Measurements from ENCODE around the gene GUCY2C.
A peak's percentile ranks its signal among the peaks of the same experiment; 100 is the strongest.

GUCY2C gene

GRCh38 chr12:14664434-14665023, 31.9 kb downstream of the GUCY2C start:
- peaks cover 10% of the 10 kb centered on the region for H3K27me3 ChIP-seq (ENCODE audit: insufficient read depth, low read length, poor library complexity)

GRCh38 chr12:14663002-14663401, 33.4 kb downstream of the GUCY2C start:
- Histone ChIP-seq H3K9me3 (ENCODE audit: insufficient read depth, low read length, severe bottlenecking) (no peaks in the 10 kb centered on the region), H3K4me2 (ENCODE audit: insufficient read depth, low read length) (no peak overlapping the region), H3K9ac (ENCODE audit: low read depth, low read length) (no peak overlapping the region), H3K27me3 (ENCODE audit: insufficient read depth, low read length, poor library complexity) (peaks cover 11% of the 10 kb centered on the region), H3K36me3 (ENCODE audit: insufficient read depth, low read length) (no peaks in the 10 kb centered on the region), H3K4me1 (ENCODE audit: insufficient read depth, low read length) (no peaks in the 10 kb centered on the region), H3K4me3 (ENCODE audit: low read depth in 1 of 2, low read length in 2 of 2) (no peak overlapping the region), H4K20me1 (ENCODE audit: insufficient read depth, low read length) (no peaks in the 10 kb centered on the region), H3K27ac (ENCODE audit: low read length) (no peak overlapping the region), H3K79me2 (ENCODE audit: insufficient read depth, low read length) (no peaks in the 10 kb centered on the region), H2AFZ (ENCODE audit: low read depth, low read length) (no peak overlapping the region)
- DNase-seq (no peak), ATAC-seq (ENCODE audit: insufficient read depth, low read depth) (no peak)
- TF ChIP-seq CTCF (IDR thresholded peaks at IDR 0.05; ENCODE audit: borderline replicate concordance, extremely low read depth, low read length, poor library complexity, severe bottlenecking) (no peak), EZH2 (IDR thresholded peaks at IDR 0.05; ENCODE audit: borderline replicate concordance, low read depth, low read length, severe bottlenecking) (no peak)

More at GRCh38 chr12:14664434-14665023, 31.9 kb downstream of the GUCY2C start:
- H3K9ac ChIP-seq (ENCODE audit: low read depth, low read length): no peak overlapping the region
- H3K9me3 ChIP-seq (ENCODE audit: insufficient read depth, low read length, severe bottlenecking): no peaks in the 10 kb centered on the region
- no peak overlapping the region for H2AFZ ChIP-seq (ENCODE audit: low read depth, low read length)
- H3K4me1 ChIP-seq (ENCODE audit: insufficient read depth, low read length): no peaks in the 10 kb centered on the region
- H3K4me2 ChIP-seq (ENCODE audit: insufficient read depth, low read length): no peak overlapping the region
- TF ChIP-seq CTCF (IDR thresholded peaks at IDR 0.05; ENCODE audit: borderline replicate concordance, extremely low read depth, low read length, poor library complexity, severe bottlenecking) (peak; percentile 75), EZH2 (IDR thresholded peaks at IDR 0.05; ENCODE audit: borderline replicate concordance, low read depth, low read length, severe bottlenecking) (no peak)
- H3K27ac ChIP-seq (ENCODE audit: low read length): no peak overlapping the region
- no peaks in the 10 kb centered on the region for H4K20me1 ChIP-seq (ENCODE audit: insufficient read depth, low read length)
- no peaks in the 10 kb centered on the region for H3K36me3 ChIP-seq (ENCODE audit: insufficient read depth, low read length)
- H3K79me2 ChIP-seq (ENCODE audit: insufficient read depth, low read length): no peaks in the 10 kb centered on the region
- peak; percentile 25 for DNase-seq
- no peak overlapping the region for H3K4me3 ChIP-seq (ENCODE audit: low read depth in 1 of 2, low read length in 2 of 2)
- peak; percentile 67 for ATAC-seq (ENCODE audit: insufficient read depth, low read depth)

GRCh38 chr12:14656846-14657245, 39.6 kb downstream of the GUCY2C start:
- Histone ChIP-seq H3K36me3 (ENCODE audit: insufficient read depth, low read length) (no peaks in the 10 kb centered on the region), H3K79me2 (ENCODE audit: insufficient read depth, low read length) (no peaks in the 10 kb centered on the region), H3K4me3 (ENCODE audit: low read depth in 1 of 2, low read length in 2 of 2) (no peak overlapping the region), H3K4me1 (ENCODE audit: insufficient read depth, low read length) (no peaks in the 10 kb centered on the region), H3K9me3 (ENCODE audit: insufficient read depth, low read length, severe bottlenecking) (no peaks in the 10 kb centered on the region), H4K20me1 (ENCODE audit: insufficient read depth, low read length) (no peaks in the 10 kb centered on the region), H3K27ac (ENCODE audit: low read length) (no peak overlapping the region), H2AFZ (ENCODE audit: low read depth, low read length) (no peak overlapping the region), H3K27me3 (ENCODE audit: insufficient read depth, low read length, poor library complexity) (peaks cover 24% of the 10 kb centered on the region), H3K9ac (ENCODE audit: low read depth, low read length) (no peak overlapping the region), H3K4me2 (ENCODE audit: insufficient read depth, low read length) (no peak overlapping the region)
- TF ChIP-seq EZH2 (IDR thresholded peaks at IDR 0.05; ENCODE audit: borderline replicate concordance, low read depth, low read length, severe bottlenecking): no peak
- peak; percentile 16 for TF ChIP-seq CTCF (IDR thresholded peaks at IDR 0.05; ENCODE audit: borderline replicate concordance, extremely low read depth, low read length, poor library complexity, severe bottlenecking)
- DNase-seq: no peak
- no peak for ATAC-seq (ENCODE audit: insufficient read depth, low read depth)
